Dedifferentiated amniotic fluid mesenchymal stem cell (primary cell): ENCODE data around the gene SH3RF1.
A peak's percentile ranks its signal among the peaks of the same experiment; 100 is the strongest.

Source experiments
- DNase-seq: peaks from one replicate; pipeline ENCODE4 v3.0.0-alpha.2; 2016; ENCODE audit errors: extremely low spot score

SH3RF1 gene

GRCh38 chr4:169251291-169252235, 19.2 kb downstream of the SH3RF1 start:
- DNase-seq = no peak

- DNase-seq = no peak
Measured at GRCh38 chr4:169250796-169251195, 20.0 kb downstream of the SH3RF1 start.

GRCh38 chr4:169249999-169250398, 20.8 kb downstream of the SH3RF1 start:
- DNase-seq = no peak

DNA sequence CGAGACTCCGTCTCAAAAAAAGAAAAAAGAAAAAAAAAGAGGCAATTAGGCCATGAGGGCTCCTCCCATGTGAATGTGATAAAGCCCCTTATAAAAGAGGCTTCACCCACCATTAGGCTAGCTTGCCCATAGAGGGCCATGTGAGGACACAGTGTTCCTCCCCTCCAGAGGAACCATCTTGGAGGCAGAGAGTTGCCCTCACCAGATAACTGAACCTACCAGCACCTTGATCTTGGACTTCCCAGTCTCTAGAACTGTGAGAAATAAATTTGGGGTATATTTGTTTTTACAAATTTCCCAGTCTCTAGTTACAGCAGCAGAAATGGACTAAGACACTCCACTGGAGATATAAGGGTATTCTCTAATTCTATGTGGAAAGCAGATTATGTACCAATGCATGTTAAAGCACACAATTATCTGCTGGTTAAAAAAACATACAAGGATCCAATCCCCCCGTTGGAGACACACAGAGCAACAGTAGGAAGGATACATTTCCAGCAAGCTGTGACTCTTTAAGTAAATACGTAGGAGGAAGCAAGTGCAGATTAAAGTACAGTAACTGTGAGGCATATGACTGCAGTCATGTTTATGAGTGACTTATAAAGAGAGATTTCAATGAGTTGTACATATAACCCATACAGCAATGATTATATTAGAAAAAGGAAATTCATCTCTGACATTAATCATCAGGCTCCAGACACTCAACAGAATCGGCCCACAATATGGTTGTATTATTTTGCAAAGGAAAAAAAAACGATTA, 21.4 kb downstream of the SH3RF1 start:
- DNase-seq = no peak

GRCh38 chr4:169248645-169249044, 22.1 kb downstream of the SH3RF1 start:
- no peak for DNase-seq

DNA sequence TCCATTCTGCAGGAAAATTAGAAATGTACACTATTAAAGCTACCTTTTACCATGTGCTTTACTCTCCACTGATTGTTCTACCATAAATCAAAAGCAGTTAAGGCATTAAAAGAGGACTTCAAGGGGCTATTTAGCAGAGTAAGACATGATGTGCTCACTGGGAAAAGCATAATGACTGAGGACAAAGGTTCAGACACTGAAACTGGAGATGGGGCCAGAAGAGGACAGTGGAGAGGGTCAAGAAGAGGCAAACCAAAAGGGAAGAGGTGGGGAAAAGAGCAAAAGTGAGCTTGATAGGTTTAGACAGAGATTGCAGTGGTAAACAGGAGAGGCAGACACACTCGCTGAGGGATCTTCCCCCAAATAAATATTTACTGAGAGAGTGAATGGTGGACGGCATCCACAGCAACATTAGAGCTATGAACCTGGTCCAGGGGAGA, 23.8 kb downstream of the SH3RF1 start:
- DNase-seq = no peak

- DNase-seq = no peak
Measured at GRCh38 chr4:169246279-169246678, 24.5 kb downstream of the SH3RF1 start.

GRCh38 chr4:169245061-169245460, 25.7 kb downstream of the SH3RF1 start:
- DNase-seq = no peak

- peak; percentile 74 for DNase-seq
Measured at GRCh38 chr4:169243825-169244609, 26.7 kb downstream of the SH3RF1 start.

- DNase-seq = no peak
Measured at GRCh38 chr4:169241464-169241863, 29.3 kb downstream of the SH3RF1 start.

- no peak for DNase-seq
Measured at GRCh38 chr4:169239221-169239905, 31.4 kb downstream of the SH3RF1 start.

DNA sequence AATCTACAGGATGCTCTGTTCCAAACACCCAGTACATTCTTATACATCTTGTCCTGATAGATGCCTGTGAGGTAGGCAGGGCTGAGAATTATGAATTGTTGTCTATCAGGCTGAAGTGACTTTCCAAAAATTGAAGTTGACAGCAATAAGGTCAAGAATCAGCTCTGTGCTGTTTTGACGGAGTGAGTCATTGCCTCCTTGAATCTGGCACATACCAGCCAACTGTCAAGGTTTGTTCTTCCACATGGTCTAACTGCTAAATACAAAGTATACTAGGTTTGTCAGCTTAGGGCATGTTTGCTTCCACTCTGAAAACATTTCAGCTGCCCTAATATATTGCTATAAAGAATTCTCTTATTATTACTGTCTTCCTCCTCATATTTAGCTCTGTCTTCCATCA, 32.3 kb downstream of the SH3RF1 start:
- DNase-seq = peak; percentile 69

DNA sequence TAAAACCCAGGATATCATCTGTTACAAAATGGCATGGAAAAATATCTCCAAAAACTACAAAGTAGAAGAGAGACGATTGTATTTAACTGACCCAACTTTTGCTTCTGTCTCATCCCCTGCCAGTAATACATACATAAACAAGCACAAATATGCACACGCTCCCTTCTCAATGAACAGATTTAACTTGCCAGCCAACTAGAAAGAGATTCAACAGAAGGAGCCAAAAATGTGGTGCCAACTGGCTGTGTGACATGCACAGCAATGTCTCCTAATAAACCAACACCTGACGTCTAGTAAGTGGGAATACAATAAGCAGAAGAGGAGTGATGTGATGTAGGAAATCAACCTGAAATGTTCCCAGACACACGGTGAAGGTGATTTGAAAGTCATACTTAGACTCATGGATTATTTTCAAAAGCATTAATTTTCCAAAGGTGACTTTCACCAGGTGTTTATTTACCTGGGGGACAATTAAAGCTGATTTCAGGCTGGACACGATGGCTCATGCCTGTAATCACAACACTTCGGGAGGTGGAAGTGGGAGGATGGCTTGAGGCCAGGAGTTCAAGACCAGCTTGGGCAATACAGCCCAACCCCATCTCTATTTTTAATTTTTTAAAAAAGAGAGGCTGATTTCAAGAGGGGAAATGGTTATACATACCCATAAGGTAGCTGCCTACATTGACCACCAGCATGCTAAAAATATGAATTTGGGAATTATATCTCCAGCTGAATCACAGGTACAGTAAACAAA, 33.7 kb downstream of the SH3RF1 start:
- DNase-seq = no peak

- no peak for DNase-seq
Measured at GRCh38 chr4:169236078-169236477, 34.7 kb downstream of the SH3RF1 start.

- DNase-seq = peak; percentile 16
Measured at GRCh38 chr4:169234137-169234855, 36.5 kb downstream of the SH3RF1 start.

DNA sequence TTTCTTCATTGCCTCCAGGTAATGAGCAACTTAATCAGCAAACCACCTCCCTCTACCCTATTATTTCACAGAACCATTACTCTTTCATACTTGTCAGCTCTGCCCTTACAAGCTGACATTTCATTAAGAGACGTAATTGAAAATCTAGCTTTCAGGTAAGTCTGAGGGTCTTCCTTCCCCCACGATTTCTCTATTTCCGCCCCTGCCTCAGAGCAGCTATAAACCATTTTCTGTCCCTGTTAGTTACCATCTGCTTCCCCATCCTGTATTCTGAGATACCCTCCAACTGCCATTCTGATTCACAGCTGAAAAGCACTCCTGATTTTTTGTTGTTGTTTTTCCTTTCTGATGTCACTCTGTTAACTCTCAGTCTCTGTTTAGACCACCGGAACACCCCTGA, 37.1 kb downstream of the SH3RF1 start:
- no peak for DNase-seq

GRCh38 chr4:169231647-169232262, 39.0 kb downstream of the SH3RF1 start:
- DNase-seq = no peak

DNA sequence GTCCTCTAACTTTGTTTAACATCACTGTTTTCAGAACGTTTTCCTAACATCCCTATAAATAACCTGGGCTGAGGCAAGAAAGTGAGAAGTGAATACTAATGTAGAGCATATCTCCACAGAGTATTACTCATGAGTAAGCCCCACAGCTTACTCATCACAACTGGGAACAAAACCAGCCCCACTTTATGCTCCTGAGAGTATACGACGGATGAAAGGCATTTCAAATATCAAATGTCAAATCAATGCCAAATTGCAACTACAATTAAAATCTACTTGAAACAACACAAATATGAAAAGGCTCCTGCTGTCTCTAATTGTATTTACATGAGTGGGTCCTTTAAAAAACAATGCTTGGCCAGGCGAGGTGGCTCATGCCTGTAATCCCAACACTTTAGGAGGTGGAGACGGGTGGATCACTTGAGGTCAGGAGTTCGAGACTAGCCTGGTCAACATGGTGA, 41.2 kb downstream of the SH3RF1 start:
- DNase-seq = peak; percentile 97

GRCh38 chr4:169228076-169228475, 42.7 kb downstream of the SH3RF1 start:
- no peak for DNase-seq
